Suppressor macrophage (primary cell): ENCODE results near the gene SALL1.

Source experiments
- DNase-seq, 4 experiments: peaks; one replicate each; pipeline ENCODE4 v3.0.0-alpha.2; 2020 to 2022

Gene SALL1

GRCh38 chr16:51156807-51157200 is 5.7 kb upstream of the SALL1 start:
- DNase-seq = no peak

- DNase-seq = no peak
Measured at GRCh38 chr16:51155820-51156806, 5.0 kb upstream of the SALL1 start.

GRCh38 chr16:51155199-51155607 is 4.1 kb upstream of the SALL1 start:
- no peak for DNase-seq

DNA sequence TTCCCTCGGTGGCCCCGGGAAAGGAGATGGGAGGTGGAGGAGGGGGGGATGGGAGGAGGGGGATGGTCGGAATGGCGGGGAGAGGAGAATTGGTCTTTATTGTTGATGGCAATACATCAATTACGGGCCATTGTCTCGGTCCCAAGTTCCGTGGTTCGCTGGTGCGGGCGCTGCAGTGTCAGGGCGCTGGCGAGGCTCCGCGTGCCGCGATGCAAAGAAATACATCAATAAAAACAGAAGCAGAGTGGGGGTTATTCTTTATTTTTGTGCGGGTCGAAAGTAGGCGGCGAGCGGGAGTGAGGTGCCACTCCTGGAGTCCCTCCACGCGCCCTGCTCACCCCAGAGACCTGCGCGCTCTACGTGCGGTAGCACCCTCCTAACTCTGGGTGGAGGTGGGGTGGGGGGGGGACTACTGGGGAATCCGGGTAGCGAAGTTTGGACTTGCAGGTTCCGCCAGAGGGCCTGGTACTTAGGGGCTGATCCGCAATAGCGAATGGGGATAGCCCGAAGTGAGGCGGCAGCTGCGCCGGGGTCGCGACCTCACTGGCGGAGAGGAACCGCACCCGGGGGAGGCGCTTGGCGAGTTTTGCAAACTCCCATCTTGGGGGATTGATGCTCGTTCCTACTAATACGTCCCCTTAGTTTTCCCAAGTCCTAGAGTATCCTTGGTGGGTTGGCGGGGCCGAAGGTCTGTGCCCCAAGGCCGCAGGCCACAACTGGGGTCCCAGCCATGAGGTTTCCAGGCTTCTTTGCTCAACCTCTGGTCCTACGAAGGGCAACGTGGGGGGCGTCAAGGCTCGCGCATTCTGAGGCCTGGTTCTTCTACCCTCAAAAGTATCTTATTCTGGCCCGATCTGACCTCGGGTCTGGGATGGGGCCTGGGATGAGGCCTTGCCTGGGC is 3.5 kb upstream of the SALL1 start:
- DNase-seq = no peak

GRCh38 chr16:51153577-51154031 is 2.5 kb upstream of the SALL1 start:
- no peak for DNase-seq

- DNase-seq = no peak
Measured at GRCh38 chr16:51152691-51153576, 1.9 kb upstream of the SALL1 start.

- DNase-seq = no peak
Measured at GRCh38 chr16:51151961-51152663, 1.0 kb upstream of the SALL1 start.

- no peak for DNase-seq
Measured at GRCh38 chr16:51151435-51151960, 428 bp upstream of the SALL1 start.

- no peak for DNase-seq
Measured at GRCh38 chr16:51150165-51150887, 744 bp downstream of the SALL1 start.

DNA sequence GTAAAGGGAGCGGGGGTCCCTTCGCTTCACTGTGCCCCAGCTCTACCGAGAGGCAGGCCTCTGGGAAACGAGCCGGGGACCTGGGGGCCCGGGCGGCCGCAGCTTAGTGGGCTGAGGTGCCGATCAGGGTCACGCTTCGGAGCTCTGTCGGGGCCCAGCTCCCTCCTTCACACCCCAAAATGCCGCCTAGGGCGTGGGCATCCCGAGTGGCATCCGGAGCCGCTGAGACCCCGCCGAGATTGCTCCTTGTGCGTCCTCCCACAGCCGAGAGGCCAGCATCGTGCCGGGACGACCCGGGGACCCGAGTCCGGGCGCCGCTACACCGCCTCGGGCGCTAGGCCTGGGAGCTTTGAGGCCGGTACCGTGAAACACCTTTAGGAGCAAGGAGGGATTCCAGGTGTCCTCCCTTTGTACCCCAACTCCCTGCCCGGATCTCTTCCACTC is 1.3 kb downstream of the SALL1 start:
- no peak for DNase-seq

DNA sequence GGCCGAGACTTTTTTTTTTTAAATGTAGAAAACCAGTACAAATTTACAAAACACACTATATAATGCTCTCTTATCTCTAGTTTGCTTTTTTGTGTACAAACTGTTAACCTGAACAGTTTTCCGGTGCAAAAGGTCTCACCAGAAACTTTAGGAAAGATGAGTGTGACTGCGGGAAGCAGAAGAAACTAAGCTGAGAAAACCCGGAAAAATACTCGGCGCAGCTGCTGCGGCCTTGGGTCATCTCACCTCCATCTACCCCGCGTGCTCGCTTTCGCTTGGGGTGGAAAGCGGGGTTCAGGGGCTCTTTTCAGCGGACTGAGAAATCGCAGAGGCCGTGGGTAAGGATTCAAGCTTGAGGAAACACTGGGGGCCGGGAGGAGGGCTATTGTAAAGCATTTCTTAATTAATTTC is 1.8 kb downstream of the SALL1 start:
- no peak for DNase-seq

- DNase-seq = no peak
Measured at GRCh38 chr16:51148678-51149228, 2.3 kb downstream of the SALL1 start.

DNA sequence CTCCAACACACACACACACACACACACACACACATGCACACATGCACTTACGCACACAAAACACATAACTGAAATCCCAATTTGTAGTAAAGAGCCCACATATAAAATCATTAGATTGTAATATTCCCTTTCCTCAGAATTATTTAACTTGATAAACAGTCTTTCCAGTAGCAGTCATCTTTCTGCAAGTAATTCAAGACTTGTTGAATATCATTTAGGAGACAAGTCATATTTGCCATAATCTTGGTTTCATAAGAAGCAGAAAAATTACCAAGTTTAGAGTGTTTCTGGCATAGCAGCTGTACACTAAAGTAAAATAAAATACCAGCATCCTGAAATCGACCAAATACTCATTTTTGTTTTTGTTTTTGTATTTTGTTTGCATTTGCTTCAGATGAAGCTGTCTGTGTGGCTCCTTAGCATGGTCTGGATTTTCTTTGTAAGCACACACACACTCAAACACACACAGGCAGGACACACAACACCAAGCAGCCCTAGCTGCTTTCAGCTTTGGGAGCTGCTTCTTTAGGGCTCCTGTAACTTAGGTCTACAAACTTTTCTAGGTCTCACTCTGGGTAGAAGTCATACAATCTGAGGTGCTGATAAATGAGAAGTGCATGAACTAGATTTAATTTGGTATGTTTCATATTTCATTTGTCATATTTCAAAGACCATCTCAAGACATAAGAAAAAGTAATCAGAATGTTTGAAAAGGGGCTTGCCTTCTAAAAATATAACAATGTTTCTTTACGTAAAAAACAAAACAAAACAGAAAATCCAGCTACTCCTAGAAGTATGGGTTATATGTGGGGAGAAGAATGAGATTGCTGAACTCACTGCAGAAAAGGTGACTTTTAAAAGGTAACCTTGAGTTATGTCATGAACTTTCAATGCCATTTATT is 3.0 kb downstream of the SALL1 start:
- no peak for DNase-seq

GRCh38 chr16:51146256-51146924 is 4.7 kb downstream of the SALL1 start:
- DNase-seq = no peak

DNA sequence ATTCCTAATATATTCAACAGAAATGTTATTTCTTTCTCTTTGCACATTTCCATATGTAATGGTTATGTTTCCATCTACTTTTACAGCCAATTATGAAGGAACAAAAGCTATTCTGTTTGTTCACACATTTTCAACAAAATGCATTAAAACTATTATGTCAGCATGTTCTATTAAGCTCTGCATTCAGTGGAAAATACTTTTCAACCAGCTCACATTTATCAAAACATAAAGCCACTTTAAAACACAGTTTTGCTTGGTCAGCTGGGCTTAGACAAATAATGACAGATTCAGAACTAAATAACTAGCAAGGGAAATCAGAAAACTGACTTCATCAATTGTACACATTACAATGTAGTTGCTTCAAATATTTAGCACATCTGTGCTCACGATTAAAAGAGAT is 6.9 kb downstream of the SALL1 start:
- no peak for DNase-seq

- no peak for DNase-seq
Measured at GRCh38 chr16:51143196-51143977, 7.7 kb downstream of the SALL1 start.

GRCh38 chr16:51141541-51141940 is 9.5 kb downstream of the SALL1 start:
- no peak for DNase-seq

GRCh38 chr16:51141106-51141505 is 10.0 kb downstream of the SALL1 start:
- no peak for DNase-seq
